GM12864 (cell line): ENCODE data around the gene TUB.

ENCODE experiments used
- DNase-seq: peaks from one replicate; pipeline ENCODE4 v3.0.0-alpha.2; 2011; ENCODE audit warnings: low read depth
- H3K4me3 ChIP-seq: 2 replicates; pipeline ENCODE4 v1.5.1; 2011; ENCODE audit warnings: mild to moderate bottlenecking, low read depth, low read length, control low read depth
- TF ChIP-seq, protein P1 (sequence below): IDR thresholded peaks from 2 replicates; pipeline ENCODE4 v1.5.1; 2011; ENCODE audit warnings: low read depth, mild to moderate bottlenecking, moderate library complexity, low read length, control low read depth, inconsistent platforms; ENCODE audit errors: missing control alignments

The TUB gene

DNA sequence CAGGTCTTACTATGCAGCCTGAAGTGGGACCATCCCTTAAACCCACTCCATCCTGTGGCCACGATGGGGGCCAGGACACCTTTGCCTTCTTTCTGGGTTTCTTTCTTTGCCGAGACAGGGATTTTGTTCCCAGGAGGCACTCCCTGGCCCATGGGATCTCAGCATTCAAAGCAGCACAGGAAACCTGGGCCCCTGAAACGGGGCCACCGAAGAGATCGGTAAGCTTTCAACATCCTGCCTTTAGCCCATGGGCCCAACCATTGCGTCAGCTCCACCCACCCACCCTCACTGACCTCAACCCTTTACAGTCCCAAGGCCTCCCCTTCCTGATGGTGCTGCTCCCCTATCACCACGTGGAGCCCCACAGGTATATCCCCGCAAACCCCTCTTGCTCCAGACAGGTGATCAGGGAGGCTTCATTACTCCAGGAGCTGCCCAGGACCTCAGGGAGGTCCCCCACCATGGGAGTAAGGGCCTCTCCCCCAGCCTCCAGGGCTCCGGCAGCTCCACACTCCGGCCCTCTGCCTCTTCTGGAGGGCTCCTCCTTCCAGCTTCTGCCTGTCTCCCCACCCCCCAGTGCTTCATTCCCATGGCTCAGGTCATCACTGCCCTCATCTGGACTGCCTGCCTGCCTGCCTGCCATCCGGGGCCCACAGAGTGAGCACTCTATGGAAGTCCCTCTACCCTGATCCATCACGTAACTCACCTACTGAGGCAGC, 42.0 kb upstream of the TUB start:
- TF ChIP-seq, protein P1, sequence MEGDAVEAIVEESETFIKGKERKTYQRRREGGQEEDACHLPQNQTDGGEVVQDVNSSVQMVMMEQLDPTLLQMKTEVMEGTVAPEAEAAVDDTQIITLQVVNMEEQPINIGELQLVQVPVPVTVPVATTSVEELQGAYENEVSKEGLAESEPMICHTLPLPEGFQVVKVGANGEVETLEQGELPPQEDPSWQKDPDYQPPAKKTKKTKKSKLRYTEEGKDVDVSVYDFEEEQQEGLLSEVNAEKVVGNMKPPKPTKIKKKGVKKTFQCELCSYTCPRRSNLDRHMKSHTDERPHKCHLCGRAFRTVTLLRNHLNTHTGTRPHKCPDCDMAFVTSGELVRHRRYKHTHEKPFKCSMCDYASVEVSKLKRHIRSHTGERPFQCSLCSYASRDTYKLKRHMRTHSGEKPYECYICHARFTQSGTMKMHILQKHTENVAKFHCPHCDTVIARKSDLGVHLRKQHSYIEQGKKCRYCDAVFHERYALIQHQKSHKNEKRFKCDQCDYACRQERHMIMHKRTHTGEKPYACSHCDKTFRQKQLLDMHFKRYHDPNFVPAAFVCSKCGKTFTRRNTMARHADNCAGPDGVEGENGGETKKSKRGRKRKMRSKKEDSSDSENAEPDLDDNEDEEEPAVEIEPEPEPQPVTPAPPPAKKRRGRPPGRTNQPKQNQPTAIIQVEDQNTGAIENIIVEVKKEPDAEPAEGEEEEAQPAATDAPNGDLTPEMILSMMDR = no peak
- DNase-seq = no peak
- no peak overlapping the region for H3K4me3 ChIP-seq

DNA sequence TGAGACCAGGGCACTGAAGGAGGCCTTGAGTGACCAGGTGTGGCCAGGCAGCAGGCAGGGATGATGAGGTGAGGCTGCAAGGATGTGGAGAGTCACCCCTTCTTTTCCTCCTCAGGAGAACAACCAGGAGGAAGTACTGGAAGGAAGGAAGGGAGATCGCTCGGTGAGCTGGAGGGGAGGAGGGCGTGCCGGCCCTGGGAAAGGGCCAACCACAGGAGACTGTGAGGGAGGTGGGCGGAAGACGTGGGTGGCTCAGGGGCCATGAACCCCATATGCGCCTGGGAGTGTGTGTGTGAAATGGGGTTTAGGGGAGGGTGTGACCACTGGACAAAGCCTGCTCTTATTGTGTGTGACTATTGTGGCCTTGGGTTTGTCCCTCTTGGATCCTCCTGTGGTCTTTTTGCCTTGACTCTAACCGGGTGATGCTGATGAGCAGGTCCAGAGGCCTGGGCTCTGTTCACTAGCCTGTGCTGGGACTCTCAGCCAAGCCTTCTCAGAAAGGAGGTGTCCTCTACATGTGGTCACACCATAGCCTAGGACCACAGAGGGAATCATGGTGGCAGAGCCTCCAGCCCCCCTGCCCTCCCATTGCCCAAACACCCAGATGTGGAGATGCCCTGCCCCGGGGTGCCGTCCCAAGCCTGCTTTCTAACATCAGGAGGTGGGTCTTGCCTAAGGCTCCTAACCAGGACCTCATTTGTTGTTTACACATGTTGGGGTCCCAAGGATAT, 41.3 kb upstream of the TUB start:
- no peak overlapping the region for H3K4me3 ChIP-seq
- TF ChIP-seq, protein P1 = no peak
- no peak for DNase-seq

DNA sequence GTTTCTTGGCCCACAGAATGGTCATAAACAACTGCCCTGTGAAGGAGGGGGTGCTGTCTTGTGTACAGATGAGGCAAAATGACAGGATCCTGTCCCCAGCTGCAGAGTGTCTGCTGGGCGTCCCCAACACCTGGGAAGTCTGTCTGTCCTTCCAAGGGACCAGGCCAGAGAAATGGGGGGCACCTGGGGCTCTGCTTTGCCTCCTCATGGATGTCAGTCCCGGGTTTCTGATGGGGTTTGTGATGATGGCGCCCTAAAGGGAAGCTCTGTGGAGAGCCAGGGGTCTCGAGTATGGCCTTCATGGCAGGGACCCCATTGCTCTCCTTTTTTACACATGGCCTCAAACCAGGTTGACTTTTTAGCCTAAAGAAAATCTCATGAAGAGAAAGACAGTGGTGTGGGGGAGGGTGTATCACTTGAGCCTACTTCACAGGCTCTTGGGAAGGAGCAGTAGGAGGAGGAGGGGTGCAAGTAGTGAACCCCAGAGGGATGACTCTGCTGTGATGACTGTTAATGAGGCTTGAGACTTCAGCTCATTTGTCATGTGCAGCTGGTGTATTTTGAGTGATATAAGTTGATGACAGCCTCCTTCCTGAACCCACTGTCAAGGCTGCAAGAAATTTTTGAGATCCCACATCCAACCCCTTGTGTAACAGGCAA, 40.6 kb upstream of the TUB start:
- H3K4me3 ChIP-seq = no peak overlapping the region
- TF ChIP-seq, protein P1 = no peak
- no peak for DNase-seq

DNA sequence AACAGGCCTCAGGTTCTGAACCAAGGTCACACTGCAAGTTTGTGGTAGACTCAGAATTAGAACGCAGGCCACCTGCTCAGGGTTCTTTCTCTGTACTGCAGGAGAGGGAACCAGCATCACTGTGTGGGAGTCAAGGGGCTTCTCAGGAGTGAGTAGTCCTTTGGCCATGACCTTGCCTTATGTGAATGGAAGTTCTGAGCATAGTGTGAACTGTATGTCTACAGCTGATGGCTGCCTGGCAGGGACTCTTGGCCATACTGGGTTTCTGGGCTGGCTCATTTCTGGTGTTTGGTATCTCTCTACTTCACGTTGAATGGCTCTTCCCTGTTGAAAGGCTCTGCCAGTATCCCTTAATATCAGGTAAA, 40.1 kb upstream of the TUB start:
- TF ChIP-seq, protein P1 = no peak
- no peak overlapping the region for H3K4me3 ChIP-seq
- DNase-seq = no peak

DNA sequence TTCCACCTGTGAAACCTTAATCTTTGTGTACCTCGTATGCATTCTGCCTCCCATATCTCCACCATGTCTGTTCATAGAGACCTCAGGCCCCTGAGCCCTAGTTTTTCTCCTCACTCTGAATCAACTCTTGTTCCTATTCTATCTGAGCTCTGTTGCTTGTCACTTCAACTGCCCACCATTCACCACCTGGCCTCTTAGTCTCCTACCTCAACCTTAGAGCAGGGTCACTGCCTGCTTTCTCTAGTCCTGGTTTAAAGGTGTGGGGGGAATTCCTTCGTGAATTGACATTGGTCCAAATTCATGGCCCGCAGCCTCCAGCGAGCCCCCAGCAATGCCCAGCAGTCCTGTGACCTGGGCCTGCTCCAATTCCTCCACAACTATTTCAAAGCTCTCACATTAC, 39.4 kb upstream of the TUB start:
- no peak for DNase-seq
- TF ChIP-seq, protein P1 = no peak
- no peak overlapping the region for H3K4me3 ChIP-seq

DNA sequence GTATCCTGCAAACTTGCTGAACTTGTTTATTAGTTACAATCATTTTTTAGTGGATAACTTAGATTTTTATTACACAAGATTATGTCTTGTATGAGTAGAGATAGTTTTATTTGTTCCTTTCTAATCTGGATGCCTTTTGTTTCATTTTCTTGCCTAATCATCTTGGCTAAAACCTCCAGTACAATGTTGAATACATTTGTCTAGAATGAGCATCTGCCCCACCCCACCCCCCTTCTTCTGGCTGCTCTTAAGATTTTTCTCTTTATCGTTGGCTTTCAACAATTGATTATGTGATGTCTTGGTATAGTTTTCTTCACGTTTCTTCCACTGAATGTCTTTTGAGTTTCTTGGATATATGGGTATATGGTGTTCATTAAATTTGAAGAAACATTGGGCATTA, 37.3 kb upstream of the TUB start:
- no peak for DNase-seq
- TF ChIP-seq, protein P1 = no peak

More for the DNA sequence above, 37.3 kb upstream of the TUB start:
- no peak overlapping the region for H3K4me3 ChIP-seq
